Liver (tissue), 9 donors: Measurements from ENCODE around the gene PIGL. TPM values are rescaled to one million over a fixed set of nuclear protein-coding genes. Genes with fewer than 3 reads are reported as not detected.

Source experiments
- DNase-seq: peaks from one replicate; pipeline ENCODE4 v3.0.0-alpha.2; 2017; ENCODE audit warnings: low spot score
- H3K27ac ChIP-seq, 2 donors: one replicate each; pipeline ENCODE4 v1.7.0; 2013; ENCODE audit warnings: inconsistent platforms in 2 of 2, low read length in 2 of 2, control low read depth in 1 of 2, low read depth in 1 of 2, mild to moderate bottlenecking in 1 of 2
- H3K27me3 ChIP-seq, 4 donors: one replicate each; pipeline versions ENCODE4 v1.6.1 to v1.7.0; 2013; ENCODE audit warnings: low read length in 3 of 4, inconsistent platforms in 1 of 4, mild to moderate bottlenecking in 1 of 4, moderate library complexity in 1 of 4; ENCODE audit not compliant: control insufficient read depth in 4 of 4, insufficient read depth in 4 of 4
- H3K36me3 ChIP-seq, 4 donors: one replicate each; pipeline versions ENCODE4 v1.6.1 to v1.7.0; 2013; ENCODE audit warnings: low read length in 3 of 4, mild to moderate bottlenecking in 3 of 4, low read depth in 1 of 4, moderate library complexity in 1 of 4; ENCODE audit not compliant: control insufficient read depth in 4 of 4, insufficient read depth in 3 of 4
- H3K4me1 ChIP-seq, 4 donors: one replicate each; pipeline versions ENCODE4 v1.6.1 to v1.7.0; 2013; ENCODE audit warnings: low read length in 3 of 4, mild to moderate bottlenecking in 3 of 4, moderate library complexity in 1 of 4; ENCODE audit not compliant: control insufficient read depth in 4 of 4, insufficient read depth in 4 of 4
- H3K4me3 ChIP-seq, 3 donors: one replicate each; pipeline versions ENCODE4 v1.6.1 to v1.7.0; 2013; ENCODE audit warnings: low read length in 3 of 3, control low read depth in 1 of 3, low read depth in 1 of 3, mild to moderate bottlenecking in 1 of 3
- H3K9ac ChIP-seq, 2 donors: one replicate each; pipeline ENCODE4 v1.7.0; 2013; ENCODE audit warnings: low read length in 2 of 2, mild to moderate bottlenecking in 2 of 2, moderate library complexity in 2 of 2, control low read depth in 1 of 2, low read depth in 1 of 2
- H3K9me3 ChIP-seq, 4 donors: one replicate each; pipeline versions ENCODE4 v1.6.1 to v1.7.0; 2013; ENCODE audit warnings: low read length in 3 of 4; ENCODE audit not compliant: control insufficient read depth in 4 of 4
- ATF3 ChIP-seq: IDR thresholded peaks from 2 replicates; pipeline ENCODE4 v1.6.1; 2016; ENCODE audit warnings: antibody characterized with exemption
- CTCF ChIP-seq: fragments of 150-350 bp; IDR thresholded peaks from 2 replicates; pipeline ENCODE4 v1.5.1; 2017; ENCODE audit warnings: improper control_type of control experiment, low read depth, low read length; ENCODE audit not compliant: missing input control
- EGR1 ChIP-seq, 2 donors: IDR thresholded peaks; 2 replicates each; pipeline ENCODE4 v1.6.1; 2016 to 2018; ENCODE audit warnings: antibody characterized with exemption in 2 of 2, low read depth in 2 of 2
- FOXA1 ChIP-seq: IDR thresholded peaks from 2 replicates; pipeline ENCODE4 v1.6.1; 2016; ENCODE audit warnings: antibody characterized with exemption
- FOXA2 ChIP-seq: IDR thresholded peaks from 2 replicates; pipeline ENCODE4 v1.6.1; 2016; ENCODE audit warnings: antibody characterized with exemption
- GABPA ChIP-seq, 2 donors: IDR thresholded peaks in 1 of 2; conservative IDR thresholded peaks in 1 of 2; 2 replicates each; pipeline ENCODE4 v1.6.1; 2016; ENCODE audit warnings: antibody characterized with exemption in 2 of 2, mild to moderate bottlenecking in 1 of 2, moderate library complexity in 1 of 2
- HNF4A ChIP-seq, 2 donors: conservative IDR thresholded peaks; 2 replicates each; pipeline ENCODE4 v1.6.1; 2016; ENCODE audit warnings: antibody characterized with exemption in 2 of 2, mild to moderate bottlenecking in 2 of 2
- HNF4G ChIP-seq: IDR thresholded peaks from 2 replicates; pipeline ENCODE4 v1.6.1; 2016; ENCODE audit warnings: antibody characterized with exemption
- JUND ChIP-seq, 2 donors: IDR thresholded peaks; 2 replicates each; pipeline ENCODE4 v1.6.1; 2016; ENCODE audit warnings: antibody characterized with exemption in 2 of 2
- MAX ChIP-seq: IDR thresholded peaks from 2 replicates; pipeline ENCODE4 v1.6.1; 2016; ENCODE audit warnings: antibody characterized with exemption
- NR2F2 ChIP-seq: IDR thresholded peaks from 2 replicates; pipeline ENCODE4 v1.6.1; 2016; ENCODE audit warnings: antibody characterized with exemption
- RAD21 ChIP-seq, 2 donors: IDR thresholded peaks; 2 replicates each; pipeline ENCODE4 v1.6.1; 2016; ENCODE audit warnings: antibody characterized with exemption in 2 of 2, mild to moderate bottlenecking in 2 of 2
- REST ChIP-seq: IDR thresholded peaks from 2 replicates; pipeline ENCODE4 v1.6.1; 2016; ENCODE audit warnings: antibody characterized with exemption, mild to moderate bottlenecking
- SP1 ChIP-seq: IDR thresholded peaks from 2 replicates; pipeline ENCODE4 v1.6.1; 2018; ENCODE audit warnings: antibody characterized with exemption, mild to moderate bottlenecking
- TAF1 ChIP-seq: conservative IDR thresholded peaks from 2 replicates; pipeline ENCODE4 v1.6.1; 2016; ENCODE audit warnings: antibody characterized with exemption, mild to moderate bottlenecking
- YY1 ChIP-seq: IDR thresholded peaks from 2 replicates; pipeline ENCODE4 v1.6.1; 2016; ENCODE audit warnings: antibody characterized with exemption, mild to moderate bottlenecking
- WGBS: extraction: QIAGEN DNeasy Blood & Tissue Kit; methylation state at CpG from one replicate; pipeline ENCODE4 v1.1.7; 2013; 5-methylcytosine and 5-hydroxymethylcytosine counted together
- polyA plus RNA-seq, 2 donors: library from polyadenylated mRNA; stranded (reverse) in 1 of 2; unstranded in 1 of 2; fragments of 200-250 nt in 1 of 2; fragments of >200 nt in 1 of 2; fragmentation: Nextera tagmentation in 1 of 2; extraction: Ambion mirVana in 1 of 2; gene quantifications; one replicate each; pipeline versions ENCODE4 v1.2.1 to v1.2.3, GENCODE V29; 2013 to 2015
- total RNA-seq, 2 donors: library from RNA; depleted of rRNA; stranded (reverse); fragments of >200 nt; gene quantifications; one replicate each; pipeline ENCODE4 v1.2.3, GENCODE V29; 2014
- TF ChIP-seq, protein P1 (sequence below): IDR thresholded peaks from 2 replicates; pipeline ENCODE4 v1.6.1; 2016; ENCODE audit warnings: antibody characterized with exemption
- donor health status: healthy.
- donor health status: healthy.
- donor health status: healthy.
- donor health status: healthy.
- donor health status: healthy.

The PIGL gene
- total and polyA plus RNA-seq, 4 donors = 6.7 to 34.7 (median 14.7) TPM

DNA sequence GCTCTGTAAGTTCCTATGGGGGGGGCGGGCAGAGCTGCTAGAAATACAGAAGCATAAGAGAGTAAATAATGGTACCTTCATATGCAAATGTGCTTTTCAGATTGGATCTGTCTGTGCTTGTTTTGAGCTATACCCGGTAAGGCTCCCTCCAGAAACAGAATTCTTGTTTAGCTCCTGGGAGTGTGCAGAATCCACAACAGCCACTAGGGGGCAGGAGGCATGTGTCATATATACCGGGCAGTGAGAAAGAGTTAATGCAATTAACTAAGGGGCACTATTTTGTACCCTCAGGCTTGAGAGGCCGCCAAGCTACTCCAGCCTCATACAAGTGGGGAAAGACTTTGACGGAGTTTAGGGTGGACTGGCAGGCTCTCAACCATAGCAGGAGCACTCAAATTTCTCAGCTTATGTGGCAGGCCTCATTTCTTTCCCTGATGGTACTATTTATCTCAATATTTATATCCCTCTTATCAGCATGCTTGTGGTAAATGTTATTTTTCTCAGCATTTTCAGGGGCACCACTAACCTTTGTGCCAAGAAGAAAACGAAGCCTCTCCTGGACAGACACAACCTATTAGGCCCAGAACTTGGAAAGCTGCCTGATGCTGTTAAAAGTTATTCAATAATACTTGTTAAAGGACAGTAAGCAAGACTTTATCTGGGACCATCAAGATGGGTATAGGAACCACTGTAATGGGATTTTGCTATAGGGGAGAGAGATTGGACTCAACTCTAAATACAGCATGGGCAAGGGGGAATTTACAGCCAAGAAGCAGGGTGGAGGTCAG, 146.9 kb downstream of the PIGL start:
- peaks cover 0 to 5% (median 0%) of the 10 kb centered on the region in 4 donors for H3K4me1 ChIP-seq
- no peak for TF ChIP-seq GABPA (IDR thresholded peaks at IDR 0.05 in 1 of 2, conservative IDR thresholded peaks at IDR 0.05 in 1 of 2)
- TF ChIP-seq FOXA1 = no peak
- TF ChIP-seq REST = no peak
- TF ChIP-seq, protein P1, sequence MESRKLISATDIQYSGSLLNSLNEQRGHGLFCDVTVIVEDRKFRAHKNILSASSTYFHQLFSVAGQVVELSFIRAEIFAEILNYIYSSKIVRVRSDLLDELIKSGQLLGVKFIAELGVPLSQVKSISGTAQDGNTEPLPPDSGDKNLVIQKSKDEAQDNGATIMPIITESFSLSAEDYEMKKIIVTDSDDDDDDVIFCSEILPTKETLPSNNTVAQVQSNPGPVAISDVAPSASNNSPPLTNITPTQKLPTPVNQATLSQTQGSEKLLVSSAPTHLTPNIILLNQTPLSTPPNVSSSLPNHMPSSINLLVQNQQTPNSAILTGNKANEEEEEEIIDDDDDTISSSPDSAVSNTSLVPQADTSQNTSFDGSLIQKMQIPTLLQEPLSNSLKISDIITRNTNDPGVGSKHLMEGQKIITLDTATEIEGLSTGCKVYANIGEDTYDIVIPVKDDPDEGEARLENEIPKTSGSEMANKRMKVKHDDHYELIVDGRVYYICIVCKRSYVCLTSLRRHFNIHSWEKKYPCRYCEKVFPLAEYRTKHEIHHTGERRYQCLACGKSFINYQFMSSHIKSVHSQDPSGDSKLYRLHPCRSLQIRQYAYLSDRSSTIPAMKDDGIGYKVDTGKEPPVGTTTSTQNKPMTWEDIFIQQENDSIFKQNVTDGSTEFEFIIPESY = no peak
- peak; percentile 91 for TF ChIP-seq CTCF
- TF ChIP-seq RAD21 (IDR thresholded peaks at IDR 0.05) = peak; percentile 85 to 90
- TF ChIP-seq HNF4A (conservative IDR thresholded peaks at IDR 0.05) = peak in 1 of 2 donors; percentile 12
- H3K4me3 ChIP-seq = no peak overlapping the region
- H3K9ac ChIP-seq = peak overlapping the region in 1 of 2 donors; percentile 75
- no peaks in the 10 kb centered on the region for H3K36me3 ChIP-seq
- WGBS = 6% methylated on average over 6 of the region's 6 CpGs
- H3K27me3 ChIP-seq = no peaks in the 10 kb centered on the region
- peak; percentile 80 for DNase-seq
- no peaks in the 10 kb centered on the region for H3K9me3 ChIP-seq
- peak overlapping the region in 1 of 2 donors; percentile 3 for H3K27ac ChIP-seq

DNA sequence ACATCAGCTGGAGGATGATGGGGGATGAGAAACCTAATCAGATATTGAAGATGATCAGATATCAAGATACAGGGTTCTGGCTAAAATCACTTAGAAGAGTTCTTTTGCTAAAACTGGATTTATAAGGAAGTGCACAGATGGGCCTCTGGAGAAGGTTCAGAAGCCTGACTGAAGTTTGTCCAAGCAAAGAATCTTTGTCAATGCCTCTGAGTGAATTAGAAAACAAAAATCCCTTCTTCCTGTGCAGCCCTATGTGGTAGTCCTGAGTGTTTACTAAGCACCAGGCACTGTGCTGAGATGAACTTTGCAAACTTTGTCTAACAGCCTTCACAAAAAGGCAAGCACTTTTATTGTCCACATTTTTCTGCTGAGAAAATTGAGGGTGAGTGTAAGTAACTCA, 147.6 kb downstream of the PIGL start:
- no peak for TF ChIP-seq MAX
- no peak for TF ChIP-seq JUND (IDR thresholded peaks at IDR 0.05)
- TF ChIP-seq EGR1 (IDR thresholded peaks at IDR 0.05; ENCODE audit: low read depth in 2 of 2) = no peak
- TF ChIP-seq HNF4G = no peak
- no peak for TF ChIP-seq GABPA (IDR thresholded peaks at IDR 0.05 in 1 of 2, conservative IDR thresholded peaks at IDR 0.05 in 1 of 2)
- no peak for TF ChIP-seq FOXA1
- no peak for TF ChIP-seq HNF4A (conservative IDR thresholded peaks at IDR 0.05)
- no peak for TF ChIP-seq YY1
- no peak for TF ChIP-seq FOXA2
- no peak for TF ChIP-seq SP1
- TF ChIP-seq ATF3 = no peak
- TF ChIP-seq REST = no peak
- no peak for TF ChIP-seq RAD21 (IDR thresholded peaks at IDR 0.05)
- TF ChIP-seq TAF1 = no peak
- TF ChIP-seq NR2F2 = no peak
- TF ChIP-seq, protein P1 = no peak
- DNase-seq = no peak
- Histone ChIP-seq H3K27me3 (no peaks in the 10 kb centered on the region), H3K9me3 (no peaks in the 10 kb centered on the region), H3K36me3 (no peaks in the 10 kb centered on the region), H3K4me1 (peaks cover 0 to 5% (median 0%) of the 10 kb centered on the region in 4 donors), H3K4me3 (no peak overlapping the region), H3K9ac (no peak overlapping the region), H3K27ac (no peak overlapping the region)
